HG02763 (cell line): Measurements from ENCODE around the gene BPIFB6.

Source experiments
- ATAC-seq: cut with Tn5 transposase; IDR thresholded peaks from one replicate; pipeline ENCODE4 v1.9.1; 2021; ENCODE audit warnings: mild to moderate bottlenecking, moderate library complexity; ENCODE audit not compliant: unreplicated experiment

BPIFB6 gene

DNA sequence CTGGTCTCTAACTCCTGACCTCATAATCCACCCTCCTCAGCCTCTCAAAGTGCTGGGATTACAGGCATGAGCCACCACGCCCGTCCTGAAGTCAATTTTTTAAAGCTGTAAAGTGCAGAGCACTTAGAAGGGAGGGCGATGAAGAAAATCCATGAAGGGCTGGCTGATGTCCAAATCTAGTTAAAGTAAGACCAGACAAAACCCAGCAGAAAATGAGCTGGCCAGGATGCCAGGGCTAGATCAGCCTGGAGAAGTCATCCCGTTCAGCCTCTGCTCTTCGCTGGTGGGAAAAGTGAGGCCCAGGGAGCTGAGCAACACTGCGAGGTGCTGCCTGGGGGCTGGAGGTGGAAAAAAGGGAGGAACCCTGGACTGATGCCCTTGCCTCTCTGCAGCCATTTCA, 51.1 kb downstream of the BPIFB6 start:
- no peak for ATAC-seq

DNA sequence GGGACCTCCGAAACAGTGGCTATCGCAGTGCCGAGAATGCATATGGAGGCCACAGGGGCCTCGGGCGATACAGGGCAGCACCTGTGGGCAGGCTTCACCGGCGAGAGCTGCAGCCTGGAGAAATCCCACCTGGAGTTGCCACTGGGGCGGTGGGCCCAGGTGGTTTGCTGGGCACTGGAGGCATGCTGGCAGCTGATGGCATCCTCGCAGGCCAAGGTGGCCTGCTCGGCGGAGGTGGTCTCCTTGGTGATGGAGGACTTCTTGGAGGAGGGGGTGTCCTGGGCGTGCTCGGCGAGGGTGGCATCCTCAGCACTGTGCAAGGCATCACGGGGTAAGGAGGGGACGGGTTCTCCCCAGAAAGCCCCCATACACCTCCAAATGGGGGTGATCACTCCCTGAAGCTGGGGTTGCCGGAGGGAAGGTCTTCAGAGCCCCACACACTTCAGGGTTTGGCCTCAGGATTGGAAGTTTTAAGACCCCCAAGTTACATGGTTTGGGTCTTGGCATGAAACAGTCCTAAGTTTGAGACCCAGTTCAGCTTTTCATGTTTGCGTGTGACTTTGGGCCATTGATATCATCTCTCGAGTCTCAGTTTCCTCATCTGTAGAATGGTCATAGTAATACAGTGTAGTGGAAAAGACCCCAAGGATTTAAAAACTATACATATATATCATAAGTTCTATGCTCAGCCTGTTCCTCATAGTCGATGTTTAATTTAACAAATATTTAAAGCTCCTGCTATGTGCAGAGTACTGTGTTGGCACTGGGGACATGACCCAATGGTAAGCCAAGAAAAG, 52.3 kb downstream of the BPIFB6 start:
- no peak for ATAC-seq

DNA sequence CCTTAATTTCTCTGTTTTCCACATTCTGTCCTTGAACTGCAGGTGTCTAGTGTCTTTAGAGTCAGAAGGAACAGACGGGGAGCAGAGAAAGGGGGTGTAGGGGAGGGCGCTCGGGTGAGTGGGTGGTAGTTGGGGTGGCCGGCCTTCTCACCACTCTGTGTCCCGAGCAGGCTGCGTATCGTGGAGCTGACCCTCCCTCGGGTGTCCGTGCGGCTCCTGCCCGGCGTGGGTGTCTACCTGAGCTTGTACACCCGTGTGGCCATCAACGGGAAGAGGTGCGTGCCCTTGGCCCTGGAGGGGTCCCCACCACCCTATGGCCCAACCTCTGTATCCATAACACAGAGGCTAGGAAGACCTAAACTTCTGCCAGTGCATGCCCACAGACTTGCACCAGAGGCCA, 53.3 kb downstream of the BPIFB6 start:
- no peak for ATAC-seq

GRCh38 chr20:33086052-33086722, 54.7 kb downstream of the BPIFB6 start:
- ATAC-seq = no peak

GRCh38 chr20:33091147-33091546, 59.7 kb downstream of the BPIFB6 start:
- ATAC-seq = no peak

GRCh38 chr20:33091693-33092092, 60.2 kb downstream of the BPIFB6 start:
- ATAC-seq = no peak

DNA sequence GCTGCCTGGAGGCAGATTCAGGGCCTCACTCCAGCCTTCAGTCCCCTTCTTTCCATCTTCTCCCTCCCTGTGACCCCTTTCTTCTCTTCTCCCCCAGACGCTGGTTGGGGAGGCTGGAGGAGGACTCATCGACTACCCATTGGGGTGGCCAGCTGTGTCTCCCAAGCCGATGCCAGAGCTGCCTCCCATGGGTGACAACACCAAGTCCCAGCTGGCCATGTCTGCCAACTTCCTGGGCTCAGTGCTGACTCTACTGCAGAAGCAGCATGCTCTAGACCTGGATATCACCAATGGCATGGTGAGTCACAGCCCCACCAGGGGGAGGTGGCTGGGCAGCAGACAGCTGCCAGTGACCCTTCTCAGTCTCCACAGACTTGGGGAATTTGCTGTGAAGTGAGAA, 60.9 kb downstream of the BPIFB6 start:
- no peak for ATAC-seq

GRCh38 chr20:33093074-33093473, 61.6 kb downstream of the BPIFB6 start:
- ATAC-seq = no peak

DNA sequence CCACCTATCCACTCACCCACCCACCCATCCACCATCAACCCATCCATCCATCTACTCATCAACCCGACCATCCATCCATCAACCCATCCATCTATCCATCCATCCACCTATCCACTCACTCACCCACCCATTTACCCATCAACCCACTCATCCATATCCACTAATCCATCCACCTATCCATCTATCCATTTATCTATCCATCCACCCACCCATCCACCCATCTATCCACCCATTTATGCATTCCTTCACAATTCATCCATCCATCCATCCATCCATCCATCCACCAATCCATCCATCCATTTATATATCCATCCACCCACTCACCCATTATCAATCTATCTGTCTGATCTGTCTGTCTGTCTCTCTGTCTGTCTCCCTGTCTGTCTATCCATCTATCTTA, 62.1 kb downstream of the BPIFB6 start:
- no peak for ATAC-seq
